ENCODE results near the gene DEFB112. TPM values are rescaled to one million over a fixed set of nuclear protein-coding genes. Genes with fewer than 3 reads are reported as not detected.

The DEFB112 gene
- total and polyA plus RNA-seq, 12 donors, result not detected

DNA sequence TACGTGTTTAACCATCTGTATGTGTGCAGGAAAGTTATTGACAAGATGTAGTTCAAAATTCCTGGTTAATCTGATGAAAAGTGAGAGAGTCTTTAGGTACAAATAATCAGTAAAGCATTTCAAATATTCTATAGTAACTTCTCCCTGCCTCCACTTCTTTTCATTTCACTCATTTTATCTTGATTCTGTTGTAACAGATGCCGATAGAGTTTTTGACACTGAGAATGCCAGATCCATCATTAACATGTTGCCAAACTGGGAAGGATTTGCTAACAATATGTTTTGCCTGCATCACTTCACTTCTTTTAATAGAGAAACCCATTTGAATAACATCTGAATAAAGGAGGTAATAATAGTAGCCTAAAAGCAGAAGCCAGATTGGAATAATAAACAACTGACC, 20.4 kb upstream of the DEFB112 start:
- no peak for DNase-seq
- intact Hi-C loops (cut with DNase I), result no loop called here
- WGBS, 4 donors, result 84 to 94% (median 87%) methylated on average over 2 of the region's 2 CpGs
- no peaks in the 10 kb centered on the region for H3K4me1 ChIP-seq (replicated peaks in 1 of 2)
- H3K27me3 ChIP-seq, result no peaks in the 10 kb centered on the region
- no peak overlapping the region for H3K27ac ChIP-seq
- H3K4me3 ChIP-seq, result no peak overlapping the region
- H3K9me3 ChIP-seq (replicated peaks in 1 of 3), result no peaks in the 10 kb centered on the region
- H3K36me3 ChIP-seq (replicated peaks in 1 of 2), result no peaks in the 10 kb centered on the region
- TF ChIP-seq, protein P1, sequence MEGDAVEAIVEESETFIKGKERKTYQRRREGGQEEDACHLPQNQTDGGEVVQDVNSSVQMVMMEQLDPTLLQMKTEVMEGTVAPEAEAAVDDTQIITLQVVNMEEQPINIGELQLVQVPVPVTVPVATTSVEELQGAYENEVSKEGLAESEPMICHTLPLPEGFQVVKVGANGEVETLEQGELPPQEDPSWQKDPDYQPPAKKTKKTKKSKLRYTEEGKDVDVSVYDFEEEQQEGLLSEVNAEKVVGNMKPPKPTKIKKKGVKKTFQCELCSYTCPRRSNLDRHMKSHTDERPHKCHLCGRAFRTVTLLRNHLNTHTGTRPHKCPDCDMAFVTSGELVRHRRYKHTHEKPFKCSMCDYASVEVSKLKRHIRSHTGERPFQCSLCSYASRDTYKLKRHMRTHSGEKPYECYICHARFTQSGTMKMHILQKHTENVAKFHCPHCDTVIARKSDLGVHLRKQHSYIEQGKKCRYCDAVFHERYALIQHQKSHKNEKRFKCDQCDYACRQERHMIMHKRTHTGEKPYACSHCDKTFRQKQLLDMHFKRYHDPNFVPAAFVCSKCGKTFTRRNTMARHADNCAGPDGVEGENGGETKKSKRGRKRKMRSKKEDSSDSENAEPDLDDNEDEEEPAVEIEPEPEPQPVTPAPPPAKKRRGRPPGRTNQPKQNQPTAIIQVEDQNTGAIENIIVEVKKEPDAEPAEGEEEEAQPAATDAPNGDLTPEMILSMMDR (IDR thresholded peaks at IDR 0.05), result no peak
- TF ChIP-seq POLR2A (IDR thresholded peaks at IDR 0.05), result no peak

DNA sequence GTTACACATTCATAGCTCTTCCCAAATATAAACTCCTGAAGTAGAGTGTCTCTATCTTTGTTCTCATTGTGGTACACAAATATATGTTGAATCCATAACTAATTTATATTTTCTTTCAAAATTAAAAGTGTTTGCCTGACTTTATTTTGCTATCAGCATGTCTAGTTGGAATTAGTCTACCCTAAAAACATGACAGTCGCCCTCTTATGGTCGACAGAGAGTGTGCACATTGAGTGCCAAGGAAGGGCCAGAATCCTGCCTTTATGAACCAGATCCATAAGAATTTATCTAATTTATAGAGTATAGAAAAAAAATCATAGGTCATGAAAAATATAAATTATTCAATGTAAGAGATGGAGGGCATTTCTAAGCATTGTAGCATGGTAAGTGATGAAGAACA, 12.3 kb upstream of the DEFB112 start:
- Histone ChIP-seq H3K36me3 (replicated peaks in 1 of 2) (no peaks in the 10 kb centered on the region), H3K4me1 (replicated peaks in 1 of 2) (no peaks in the 10 kb centered on the region), H3K27ac (no peak overlapping the region), H3K9me3 (replicated peaks in 1 of 3) (no peaks in the 10 kb centered on the region), H3K4me3 (no peak overlapping the region), H3K27me3 (no peaks in the 10 kb centered on the region)
- intact Hi-C loops (cut with DNase I), result no loop called here
- no peak for DNase-seq
- WGBS, 4 donors, result 26 to 37% (median 30%) methylated on average over 2 of the region's 2 CpGs
- TF ChIP-seq, protein P1 (IDR thresholded peaks at IDR 0.05), result no peak
- TF ChIP-seq POLR2A (IDR thresholded peaks at IDR 0.05), result no peak

DNA sequence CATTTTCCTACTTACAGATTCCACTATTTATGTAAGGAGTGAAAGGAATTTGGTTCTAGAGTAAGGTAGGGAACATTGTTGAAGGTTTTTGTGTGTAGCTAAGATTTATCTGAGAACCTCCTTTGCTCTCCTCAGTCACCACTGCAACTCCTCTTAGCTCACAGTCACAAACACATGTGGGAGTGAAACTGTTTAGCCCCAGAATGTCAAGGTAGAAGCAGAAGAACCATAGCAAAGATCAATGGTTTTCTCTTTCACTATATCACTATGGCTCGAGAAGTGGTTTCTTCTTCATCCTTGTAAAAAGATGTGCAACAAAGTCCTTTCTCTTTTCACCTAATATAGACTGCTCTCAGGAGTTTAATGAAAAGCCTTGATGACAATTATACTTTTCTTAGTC, 6.5 kb upstream of the DEFB112 start:
- no peaks in the 10 kb centered on the region for H3K27me3 ChIP-seq
- H3K4me3 ChIP-seq, result no peak overlapping the region
- H3K4me1 ChIP-seq (replicated peaks in 1 of 2), result peaks cover 6 to 11% of the 10 kb centered on the region in 2 donors
- no peak for DNase-seq
- TF ChIP-seq, protein P1 (IDR thresholded peaks at IDR 0.05), result no peak
- TF ChIP-seq POLR2A (IDR thresholded peaks at IDR 0.05), result no peak
- no peaks in the 10 kb centered on the region for H3K36me3 ChIP-seq (replicated peaks in 1 of 2)
- no peaks in the 10 kb centered on the region for H3K9me3 ChIP-seq (replicated peaks in 1 of 3)
- 69 to 85% (median 81%) methylated on average over 1 of the region's 1 CpG for WGBS, 4 donors
- H3K27ac ChIP-seq, result peak overlapping the region in 2 of 5 donors; percentile 17 to 55
- intact Hi-C loops (cut with DNase I), result no loop called here

DNA sequence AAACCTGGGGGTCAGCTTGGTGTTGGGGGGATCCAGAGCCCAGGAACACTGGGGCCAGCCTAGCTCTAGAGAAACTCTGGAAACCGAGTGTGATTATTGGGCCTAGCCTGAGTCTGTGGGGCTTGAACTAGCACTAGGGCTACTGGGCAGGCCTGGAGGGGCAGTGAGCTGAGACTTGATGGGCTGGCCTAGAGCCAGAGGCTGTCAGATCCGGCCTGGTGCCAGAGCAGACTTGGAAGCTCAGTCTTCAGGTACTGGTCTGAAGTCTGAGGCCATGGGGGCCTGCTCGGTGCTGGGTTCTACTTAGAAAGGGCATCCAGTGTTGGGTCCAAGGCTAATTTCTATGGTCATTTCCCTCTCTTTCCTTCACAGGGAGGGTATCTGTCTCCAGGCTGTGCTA, 2.7 kb downstream of the DEFB112 start:
- no peaks in the 10 kb centered on the region for H3K27me3 ChIP-seq
- 72 to 89% (median 86%) methylated on average over 3 of the region's 3 CpGs for WGBS, 4 donors
- TF ChIP-seq POLR2A (IDR thresholded peaks at IDR 0.05), result no peak
- TF ChIP-seq, protein P1 (IDR thresholded peaks at IDR 0.05), result no peak
- no peak overlapping the region for H3K27ac ChIP-seq
- intact Hi-C loops (cut with DNase I), result no loop called here
- H3K36me3 ChIP-seq (replicated peaks in 1 of 2), result no peaks in the 10 kb centered on the region
- H3K4me3 ChIP-seq, result no peak overlapping the region
- no peaks in the 10 kb centered on the region for H3K4me1 ChIP-seq (replicated peaks in 1 of 2)
- no peaks in the 10 kb centered on the region for H3K9me3 ChIP-seq (replicated peaks in 1 of 3)
- no peak for DNase-seq

All from adrenal gland (tissue), 12 donors.